H9 (cell line): ENCODE measurements around the gene ASB7. TPM values are rescaled to one million over a fixed set of nuclear protein-coding genes. Genes with fewer than 3 reads are reported as not detected.
A peak's percentile ranks its signal among the peaks of the same experiment; 100 is the strongest.

ENCODE experiments used
- DNase-seq: peaks from one replicate; pipeline ENCODE4 v3.0.0-alpha.2; 2017
- H2AFZ ChIP-seq: one replicate; pipeline ENCODE4 v1.6.1; 2013; ENCODE audit warnings: mild to moderate bottlenecking, low read length, control low read depth, moderate library complexity
- H2AK5ac ChIP-seq: 2 replicates; pipeline ENCODE4 v1.6.1; 2013; ENCODE audit warnings: low read length, control low read depth, mixed read lengths; ENCODE audit not compliant: insufficient read length
- H2BK120ac ChIP-seq: one replicate; pipeline ENCODE4 v1.6.1; 2013; ENCODE audit warnings: low read depth, mild to moderate bottlenecking, low read length, control low read depth, inconsistent platforms; ENCODE audit not compliant: poor library complexity, severe bottlenecking
- H2BK12ac ChIP-seq: 2 replicates; pipeline ENCODE4 v1.6.1; 2013; ENCODE audit warnings: low read length, control low read depth, mixed read lengths, low read depth; ENCODE audit not compliant: insufficient read length
- H2BK15ac ChIP-seq: 2 replicates; pipeline ENCODE4 v1.6.1; 2013; ENCODE audit warnings: low read depth, low read length, control low read depth
- H2BK20ac ChIP-seq: one replicate; pipeline ENCODE4 v1.6.1; 2013; ENCODE audit warnings: low read depth, mild to moderate bottlenecking, low read length, control low read depth, inconsistent platforms; ENCODE audit not compliant: poor library complexity, severe bottlenecking
- H2BK5ac ChIP-seq: 2 replicates; pipeline ENCODE4 v1.6.1; 2013; ENCODE audit warnings: low read length, control low read depth, mixed read lengths; ENCODE audit not compliant: insufficient read length
- H3K14ac ChIP-seq: 2 replicates; pipeline ENCODE4 v1.6.1; 2013; ENCODE audit warnings: low read length, control low read depth; ENCODE audit not compliant: insufficient read depth
- H3K18ac ChIP-seq: 2 replicates; pipeline ENCODE4 v1.6.1; 2013; ENCODE audit warnings: low read depth, mild to moderate bottlenecking, mixed read lengths, low read length, control low read depth; ENCODE audit not compliant: insufficient read length
- H3K23ac ChIP-seq: 2 replicates; pipeline ENCODE4 v1.6.1; 2013; ENCODE audit warnings: low read length, control low read depth, mixed read lengths, low read depth; ENCODE audit not compliant: insufficient read length
- H3K23me2 ChIP-seq: 2 replicates; pipeline ENCODE4 v1.6.1; 2013; ENCODE audit warnings: low read depth, mild to moderate bottlenecking, mixed read lengths, low read length, control low read depth; ENCODE audit not compliant: insufficient read length, poor library complexity, severe bottlenecking
- H3K27ac ChIP-seq: 2 replicates; pipeline ENCODE4 v1.5.1; 2013; ENCODE audit warnings: low read length, control low read depth, mixed read lengths, low read depth; ENCODE audit not compliant: insufficient read length
- H3K27me3 ChIP-seq: 2 replicates; pipeline ENCODE4 v1.6.1; 2013; ENCODE audit warnings: low read length, control low read depth, inconsistent platforms; ENCODE audit not compliant: insufficient read depth
- H3K4ac ChIP-seq: 2 replicates; pipeline ENCODE4 v1.6.1; 2013; ENCODE audit warnings: low read depth, mild to moderate bottlenecking, control low read depth, inconsistent platforms, low read length, moderate library complexity
- H3K4me1 ChIP-seq: 2 replicates; pipeline ENCODE4 v1.6.1; 2013; ENCODE audit warnings: low read length, control low read depth, inconsistent platforms; ENCODE audit not compliant: insufficient read depth
- H3K4me2 ChIP-seq: 2 replicates; pipeline ENCODE4 v1.6.1; 2013; ENCODE audit warnings: low read length, control low read depth, mixed read lengths; ENCODE audit not compliant: insufficient read length, insufficient read depth
- H3K56ac ChIP-seq: 2 replicates; pipeline ENCODE4 v1.6.1; 2013; ENCODE audit warnings: low read depth, mild to moderate bottlenecking, mixed read lengths, low read length, control low read depth; ENCODE audit not compliant: insufficient read length
- H3K79me1 ChIP-seq: 2 replicates; pipeline ENCODE4 v1.6.1; 2013; ENCODE audit warnings: low read depth, mild to moderate bottlenecking, moderate library complexity, low read length, control low read depth, inconsistent platforms; ENCODE audit not compliant: insufficient read depth, poor library complexity, severe bottlenecking
- H3K79me2 ChIP-seq: 2 replicates; pipeline ENCODE4 v1.6.1; 2013; ENCODE audit warnings: low read length, control low read depth, inconsistent platforms; ENCODE audit not compliant: insufficient read depth
- H3K9ac ChIP-seq: 2 replicates; pipeline ENCODE4 v1.6.1; 2013; ENCODE audit warnings: low read length, control low read depth, mixed read lengths; ENCODE audit not compliant: insufficient read length; ENCODE audit errors: extremely low read depth
- H3K9me3 ChIP-seq: one replicate; pipeline ENCODE4 v1.6.1; 2013; ENCODE audit warnings: low read depth, low read length, inconsistent platforms; ENCODE audit not compliant: control insufficient read depth
- H3T11ph ChIP-seq: one replicate; pipeline ENCODE4 v1.6.1; 2013; ENCODE audit warnings: mild to moderate bottlenecking, low read length, control low read depth, inconsistent platforms
- H4K20me1 ChIP-seq: one replicate; pipeline ENCODE4 v1.6.1; 2013; ENCODE audit not compliant: control insufficient read depth, insufficient read length, insufficient read depth
- H4K5ac ChIP-seq: 2 replicates; pipeline ENCODE4 v1.6.1; 2013; ENCODE audit warnings: low read depth, mild to moderate bottlenecking, mixed read lengths, low read length, control low read depth; ENCODE audit not compliant: insufficient read length
- H4K8ac ChIP-seq: replicated peaks from 2 replicates; pipeline ENCODE4 v1.6.1; 2013; ENCODE audit warnings: low read length, control low read depth, mixed read lengths, low read depth; ENCODE audit not compliant: insufficient read length
- H4K91ac ChIP-seq: 2 replicates; pipeline ENCODE4 v1.6.1; 2013; ENCODE audit warnings: low read depth, mild to moderate bottlenecking, moderate library complexity, mixed read lengths, low read length, control low read depth; ENCODE audit not compliant: insufficient read length
- H3K27ac Mint-ChIP-seq, 3 experiments: 2 replicates in 2 of 3; 3 replicates in 1 of 3; pipeline ENCODE4 v1.8.0; 2020 to 2021; ENCODE audit warnings: mixed read lengths in 3 of 3, mild to moderate bottlenecking in 1 of 3, moderate library complexity in 1 of 3
- H3K27me3 Mint-ChIP-seq: 2 replicates; pipeline ENCODE4 v1.8.0; 2021; ENCODE audit warnings: low read depth, mild to moderate bottlenecking, moderate library complexity, mixed read lengths
- H3K36me3 Mint-ChIP-seq, 3 experiments: 2 replicates in 2 of 3; 3 replicates in 1 of 3; pipeline ENCODE4 v1.8.0; 2020 to 2021; ENCODE audit warnings: low read depth in 3 of 3, mixed read lengths in 3 of 3; ENCODE audit not compliant: insufficient read depth in 1 of 3
- H3K4me1 Mint-ChIP-seq, 2 experiments: 2 replicates each; pipeline ENCODE4 v1.8.0; 2020; ENCODE audit warnings: mixed read lengths in 2 of 2
- H3K4me3 Mint-ChIP-seq, 2 experiments: 2 replicates in 1 of 2; 3 replicates in 1 of 2; pipeline ENCODE4 v1.8.0; 2020 to 2021; ENCODE audit warnings: mild to moderate bottlenecking in 2 of 2, mixed read lengths in 2 of 2, moderate library complexity in 1 of 2
- H3K9me3 Mint-ChIP-seq, 2 experiments: 2 replicates in 1 of 2; 3 replicates in 1 of 2; pipeline ENCODE4 v1.8.0; 2020; ENCODE audit warnings: mild to moderate bottlenecking in 2 of 2, mixed read lengths in 2 of 2, moderate library complexity in 1 of 2
- CTCF ChIP-seq: fragments of 200-600 bp; sonication (generic); conservative IDR thresholded peaks from 3 replicates; pipeline ENCODE4 v1.8.0; 2021; ENCODE audit warnings: antibody characterized with exemption, mild to moderate bottlenecking
- WGBS: extraction: QIAGEN DNeasy Blood & Tissue Kit; methylation state at CpG from one replicate; pipeline ENCODE4 v1.1.7; 2013; ENCODE audit warnings: missing lambda C conversion rate, low lambda C conversion rate, mixed read lengths; ENCODE audit not compliant: insufficient read length; ENCODE audit errors: extremely low coverage; 5-methylcytosine and 5-hydroxymethylcytosine counted together
- total RNA-seq: library from RNA; stranded (reverse); gene quantifications from 2 replicates; pipeline ENCODE4 v1.2.1, GENCODE V29; 2021

ASB7 gene
- total RNA-seq, 1 experiment from 2014 or later, result 12.8 TPM

- H3K79me2 ChIP-seq, result no peaks in the 10 kb centered on the region
- Mint-ChIP-seq H3K4me1 (peaks cover 3 to 6% of the 10 kb centered on the region in 2 experiments; a peak in 2 of 4 replicates), H3K36me3 (no peaks in the 10 kb centered on the region), H3K27me3 (peaks cover 8% of the 10 kb centered on the region), H3K4me3 (no peak overlapping the region), H3K9me3 (no peaks in the 10 kb centered on the region), H3K27ac (no peak overlapping the region; a peak in 1 of 7 replicates)
- no peak overlapping the region for H3K9ac ChIP-seq
- DNase-seq, result peak; percentile 12
- H3T11ph ChIP-seq, result no peak overlapping the region
- no peak overlapping the region for H4K91ac ChIP-seq
- no peak overlapping the region for H2BK5ac ChIP-seq
- H3K18ac ChIP-seq, result no peak overlapping the region
- H3K79me1 ChIP-seq, result no peaks in the 10 kb centered on the region
- H4K8ac ChIP-seq, result no peak overlapping the region
- no peaks in the 10 kb centered on the region for H4K20me1 ChIP-seq
- no peak overlapping the region for H3K4me2 ChIP-seq
- H2AK5ac ChIP-seq, result no peak overlapping the region
- H3K4ac ChIP-seq, result no peak overlapping the region
- H3K23ac ChIP-seq, result no peak overlapping the region
- no peak overlapping the region for H2BK12ac ChIP-seq
- no peak overlapping the region for H4K5ac ChIP-seq
- no peak overlapping the region for H3K56ac ChIP-seq
- WGBS, result no CpG with 5 or more reads among the region's 13 CpGs
- H2BK120ac ChIP-seq, result no peak overlapping the region
- H3K27ac ChIP-seq, result no peak overlapping the region
- no peak overlapping the region for H2AFZ ChIP-seq
- H2BK20ac ChIP-seq, result no peak overlapping the region
- H3K27me3 ChIP-seq, result no peaks in the 10 kb centered on the region
- no peak for TF ChIP-seq CTCF
- H3K9me3 ChIP-seq, result no peaks in the 10 kb centered on the region
- H3K23me2 ChIP-seq, result no peaks in the 10 kb centered on the region
- H2BK15ac ChIP-seq, result no peak overlapping the region
- H3K14ac ChIP-seq, result no peak overlapping the region
- H3K4me1 ChIP-seq, result no peaks in the 10 kb centered on the region
Observed at GRCh38 chr15:100688549-100689120, 86.2 kb downstream of the ASB7 start.
